Skeletal muscle satellite cell (primary cell): ENCODE results near the gene GPBAR1.

Experiments used
- H3K27me3 ChIP-seq: 2 replicates; pipeline ENCODE4 v1.7.0; 2013; ENCODE audit warnings: low read length; ENCODE audit not compliant: control insufficient read depth, insufficient read depth
- H3K36me3 ChIP-seq: 2 replicates; pipeline ENCODE4 v1.7.0; 2013; ENCODE audit warnings: mild to moderate bottlenecking, control low read depth, low read length; ENCODE audit not compliant: insufficient read depth
- H3K4me1 ChIP-seq: 2 replicates; pipeline ENCODE4 v1.7.0; 2013; ENCODE audit warnings: low read length; ENCODE audit not compliant: control insufficient read depth, insufficient read depth
- H3K4me2 ChIP-seq: 2 replicates; pipeline ENCODE4 v1.7.0; 2013; ENCODE audit warnings: mild to moderate bottlenecking, low read length
- H3K4me3 ChIP-seq: 2 replicates; pipeline ENCODE4 v1.7.0; 2013; ENCODE audit warnings: low read length
- H3K9ac ChIP-seq: 2 replicates; pipeline ENCODE4 v1.7.0; 2013; ENCODE audit warnings: mild to moderate bottlenecking, low read depth, low read length, moderate library complexity
- H3K9me3 ChIP-seq: replicated peaks from 2 replicates; pipeline ENCODE4 v1.7.0; 2013; ENCODE audit warnings: mild to moderate bottlenecking, control low read depth, low read length

GPBAR1 gene

DNA sequence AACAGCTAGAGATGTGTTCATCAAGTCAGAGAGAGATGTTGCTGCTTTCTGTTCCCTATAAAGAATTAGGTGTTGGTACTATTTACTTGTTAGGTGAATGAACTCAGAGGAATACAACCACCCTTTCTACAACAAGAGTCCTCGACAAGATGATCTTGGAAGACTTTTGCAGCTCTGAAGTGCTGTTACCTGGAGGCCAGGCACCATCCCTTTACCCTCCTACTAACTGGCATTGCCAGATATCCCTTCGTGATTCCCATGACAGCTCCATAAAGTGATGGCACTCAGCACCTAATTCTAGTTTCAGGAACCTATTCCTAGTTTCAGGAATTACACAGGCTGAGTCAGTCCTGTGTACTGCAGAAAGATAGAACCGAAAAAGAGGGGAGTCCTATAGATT lies 33.9 kb upstream of the GPBAR1 start:
- peaks cover 42% of the 10 kb centered on the region for H3K4me1 ChIP-seq
- peaks cover 75% of the 10 kb centered on the region for H3K36me3 ChIP-seq
- H3K9me3 ChIP-seq: no peaks in the 10 kb centered on the region
- no peak overlapping the region for H3K4me2 ChIP-seq
- no peak overlapping the region for H3K9ac ChIP-seq
- no peaks in the 10 kb centered on the region for H3K27me3 ChIP-seq
- H3K4me3 ChIP-seq: no peak overlapping the region

GRCh38 chr2:218228366-218229090 lies 32.3 kb upstream of the GPBAR1 start:
- peaks cover 29% of the 10 kb centered on the region for H3K4me1 ChIP-seq
- H3K4me3 ChIP-seq: no peak overlapping the region
- H3K9me3 ChIP-seq: no peaks in the 10 kb centered on the region
- H3K27me3 ChIP-seq: no peaks in the 10 kb centered on the region
- peaks cover 73% of the 10 kb centered on the region for H3K36me3 ChIP-seq
- H3K4me2 ChIP-seq: peak overlapping the region; percentile 5
- no peak overlapping the region for H3K9ac ChIP-seq

DNA sequence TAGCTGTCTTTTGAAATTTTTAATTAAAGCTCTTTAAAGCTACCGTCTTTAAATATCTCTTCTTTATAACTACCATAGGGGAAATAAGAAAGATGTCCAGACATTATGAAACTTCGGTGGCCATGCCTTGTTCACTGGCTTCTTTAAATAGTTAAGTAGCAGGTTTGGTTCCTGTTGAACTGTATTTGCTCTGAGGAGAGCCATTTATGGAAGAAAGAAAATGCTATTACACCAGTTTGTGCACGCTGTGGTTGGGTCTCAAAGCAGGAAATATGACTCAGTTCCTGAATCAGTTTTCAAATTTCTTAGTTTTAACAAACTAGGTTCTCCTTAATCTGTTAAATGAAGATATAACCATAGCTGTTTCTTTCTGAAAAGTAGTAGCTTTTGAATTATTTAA lies 31.6 kb upstream of the GPBAR1 start:
- Histone ChIP-seq H3K4me1 (peaks cover 26% of the 10 kb centered on the region), H3K9ac (peak overlapping the region; percentile 43), H3K4me3 (no peak overlapping the region)

GRCh38 chr2:218229851-218230250 lies 31.0 kb upstream of the GPBAR1 start:
- Histone ChIP-seq H3K9ac (peak overlapping the region; percentile 43), H3K9me3 (no peaks in the 10 kb centered on the region), H3K4me3 (no peak overlapping the region), H3K36me3 (peaks cover 74% of the 10 kb centered on the region), H3K4me2 (peak overlapping the region; percentile 28), H3K4me1 (peaks cover 26% of the 10 kb centered on the region), H3K27me3 (no peaks in the 10 kb centered on the region)

More for the DNA sequence above, 31.6 kb upstream of the GPBAR1 start:
- Histone ChIP-seq H3K36me3 (peaks cover 74% of the 10 kb centered on the region), H3K4me2 (peak overlapping the region; percentile 5), H3K9me3 (no peaks in the 10 kb centered on the region), H3K27me3 (no peaks in the 10 kb centered on the region)

DNA sequence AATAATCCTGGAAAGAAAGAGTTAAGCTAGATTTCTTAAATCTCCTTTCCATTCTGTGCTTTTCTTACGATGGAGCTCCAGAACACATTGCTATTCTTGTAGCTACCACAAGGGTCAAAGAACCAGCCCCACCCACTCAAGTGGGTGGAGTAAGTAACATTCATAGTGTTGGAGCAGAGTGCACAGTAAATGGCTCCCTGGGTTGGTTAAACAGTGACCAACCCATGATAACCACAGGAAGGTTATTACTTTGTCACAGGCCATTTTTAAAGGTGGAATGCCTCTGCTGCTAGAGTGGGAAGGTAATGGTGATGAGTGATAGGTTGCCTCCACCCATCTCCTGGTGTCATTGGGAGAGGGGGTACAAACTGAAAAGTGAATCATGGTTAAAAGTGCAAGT lies 29.9 kb upstream of the GPBAR1 start:
- no peaks in the 10 kb centered on the region for H3K9me3 ChIP-seq
- H3K27me3 ChIP-seq: no peaks in the 10 kb centered on the region
- H3K9ac ChIP-seq: no peak overlapping the region
- H3K36me3 ChIP-seq: peaks cover 74% of the 10 kb centered on the region
- no peak overlapping the region for H3K4me2 ChIP-seq
- peaks cover 26% of the 10 kb centered on the region for H3K4me1 ChIP-seq
- H3K4me3 ChIP-seq: no peak overlapping the region

GRCh38 chr2:218233543-218233942 lies 27.3 kb upstream of the GPBAR1 start:
- Histone ChIP-seq H3K9ac (no peak overlapping the region), H3K27me3 (no peaks in the 10 kb centered on the region), H3K4me2 (no peak overlapping the region), H3K36me3 (peaks cover 85% of the 10 kb centered on the region), H3K4me1 (peaks cover 23% of the 10 kb centered on the region), H3K9me3 (no peaks in the 10 kb centered on the region), H3K4me3 (no peak overlapping the region)

DNA sequence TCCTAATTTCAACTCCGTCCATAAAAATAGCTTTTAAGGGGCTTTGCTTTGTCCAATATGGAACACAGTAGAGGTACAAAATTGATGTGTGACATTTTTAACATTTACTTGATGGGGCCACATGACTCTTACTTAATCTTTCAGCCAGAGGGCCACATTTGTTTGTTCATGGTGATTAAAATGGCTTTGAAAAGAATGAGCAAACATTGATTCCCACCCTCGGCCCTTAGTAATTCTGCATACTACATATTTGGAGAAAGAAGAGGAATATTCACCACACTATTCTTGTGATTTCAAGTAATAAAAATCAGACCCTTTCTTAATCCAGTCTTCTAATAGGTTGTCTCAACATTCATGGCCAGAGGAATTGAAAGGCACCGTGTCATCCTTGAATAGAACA lies 26.3 kb upstream of the GPBAR1 start:
- peaks cover 16% of the 10 kb centered on the region for H3K4me1 ChIP-seq
- no peak overlapping the region for H3K9ac ChIP-seq
- H3K27me3 ChIP-seq: no peaks in the 10 kb centered on the region
- H3K9me3 ChIP-seq: no peaks in the 10 kb centered on the region
- H3K4me2 ChIP-seq: no peak overlapping the region
- H3K36me3 ChIP-seq: peaks cover 90% of the 10 kb centered on the region
- no peak overlapping the region for H3K4me3 ChIP-seq

DNA sequence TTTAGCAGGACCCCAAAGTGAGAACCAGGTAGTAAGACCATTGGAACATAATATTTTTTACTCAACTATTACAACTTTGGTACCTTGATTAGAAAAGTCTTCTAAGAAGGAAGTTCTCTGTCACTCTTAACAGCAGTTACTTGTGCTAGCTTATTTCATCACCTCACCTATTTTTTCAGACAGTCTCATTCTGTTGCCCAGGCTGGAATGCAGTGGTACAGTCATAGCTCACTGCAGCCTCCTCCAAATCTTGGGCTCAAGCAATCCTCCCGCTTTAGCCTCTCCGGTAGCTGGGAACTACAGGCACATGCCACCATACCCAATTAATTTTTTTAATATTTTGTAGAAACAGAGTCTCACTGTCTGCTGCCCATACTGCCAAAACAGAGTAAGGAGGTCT lies 25.8 kb upstream of the GPBAR1 start:
- Histone ChIP-seq H3K27me3 (no peaks in the 10 kb centered on the region), H3K9me3 (no peaks in the 10 kb centered on the region), H3K36me3 (peaks cover 90% of the 10 kb centered on the region), H3K4me2 (no peak overlapping the region), H3K4me3 (no peak overlapping the region), H3K4me1 (peaks cover 11% of the 10 kb centered on the region), H3K9ac (no peak overlapping the region)

DNA sequence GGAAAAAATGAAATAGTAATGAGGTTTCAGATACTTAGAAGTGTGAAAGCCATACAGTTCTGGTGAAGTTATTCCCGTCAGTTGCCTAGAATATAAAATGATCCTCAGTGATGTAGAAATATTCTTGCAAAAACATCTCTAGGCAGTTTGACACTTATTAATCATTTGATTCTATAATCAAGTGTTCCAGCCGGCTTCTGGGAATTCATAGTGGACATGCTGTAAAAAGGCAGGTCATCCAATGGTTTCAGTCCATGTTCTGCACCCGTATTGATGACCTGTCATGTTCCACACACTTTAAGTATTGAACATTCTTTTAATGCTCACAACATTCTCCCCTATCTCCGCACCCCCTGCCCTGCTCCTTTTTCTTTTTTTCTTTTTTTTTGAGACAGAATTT lies 24.0 kb upstream of the GPBAR1 start:
- H3K9ac ChIP-seq: no peak overlapping the region
- no peak overlapping the region for H3K4me2 ChIP-seq
- H3K9me3 ChIP-seq: no peaks in the 10 kb centered on the region
- peaks cover 88% of the 10 kb centered on the region for H3K36me3 ChIP-seq
- no peaks in the 10 kb centered on the region for H3K27me3 ChIP-seq
- no peaks in the 10 kb centered on the region for H3K4me1 ChIP-seq
- no peak overlapping the region for H3K4me3 ChIP-seq

- Histone ChIP-seq H3K4me1 (no peaks in the 10 kb centered on the region), H3K4me3 (no peak overlapping the region), H3K4me2 (no peak overlapping the region), H3K9ac (no peak overlapping the region), H3K27me3 (no peaks in the 10 kb centered on the region), H3K36me3 (peaks cover 94% of the 10 kb centered on the region), H3K9me3 (no peaks in the 10 kb centered on the region)
Observed at GRCh38 chr2:218238887-218239286, 21.9 kb upstream of the GPBAR1 start.

GRCh38 chr2:218244204-218244603 lies 16.6 kb upstream of the GPBAR1 start:
- no peak overlapping the region for H3K4me3 ChIP-seq
- H3K4me1 ChIP-seq: no peaks in the 10 kb centered on the region
- H3K9me3 ChIP-seq: no peaks in the 10 kb centered on the region
- H3K4me2 ChIP-seq: no peak overlapping the region
- H3K36me3 ChIP-seq: peaks cover 92% of the 10 kb centered on the region
- H3K27me3 ChIP-seq: no peaks in the 10 kb centered on the region
- H3K9ac ChIP-seq: no peak overlapping the region

GRCh38 chr2:218244665-218245064 lies 16.1 kb upstream of the GPBAR1 start:
- peaks cover 94% of the 10 kb centered on the region for H3K36me3 ChIP-seq

More at GRCh38 chr2:218244665-218245064, 16.1 kb upstream of the GPBAR1 start:
- H3K4me3 ChIP-seq: no peak overlapping the region
- H3K4me1 ChIP-seq: no peaks in the 10 kb centered on the region
- no peaks in the 10 kb centered on the region for H3K9me3 ChIP-seq
- no peak overlapping the region for H3K4me2 ChIP-seq
- no peak overlapping the region for H3K9ac ChIP-seq
- H3K27me3 ChIP-seq: no peaks in the 10 kb centered on the region
